H1 (cell line): ENCODE measurements around the gene IL7R. TPM values are rescaled to one million over a fixed set of nuclear protein-coding genes. Genes with fewer than 3 reads are reported as not detected.

Experiments used
- CTCF ChIA-PET: fragments of 300-600 bp; sonication (Branson Sonifier 250); formaldehyde crosslinking; loops from one replicate; lab custom pipeline; 2021; ENCODE audit not compliant: partially characterized antibody; lab: Charles Lee
- POLR2A ChIA-PET: fragments of 300-600 bp; sonication (Branson Sonifier 250); formaldehyde crosslinking; loops from one replicate; lab custom pipeline; 2021; ENCODE audit warnings: inconsistent platforms; ENCODE audit not compliant: partially characterized antibody; lab: Charles Lee
- DNase-seq, 2 experiments: peaks; one replicate each; pipeline versions ENCODE4 v3.0.0 to v3.0.0-alpha.2; 2010 to 2022; ENCODE audit warnings: low spot score in 2 of 2, low read depth in 1 of 2, mixed read lengths in 1 of 2
- FAIRE-seq: peaks from 2 replicates; lab custom pipeline; 2011; peaks lifted over from hg19 to GRCh38; lab: Jason Lieb, UNC
- H2AFZ ChIP-seq: 2 replicates; pipeline ENCODE4 v1.8.1; 2012; ENCODE audit warnings: low read length, inconsistent platforms
- H2AK5ac ChIP-seq: 2 replicates; pipeline ENCODE4 v1.6.1; 2013; ENCODE audit warnings: low read depth, low read length
- H2BK120ac ChIP-seq: replicated peaks from 2 replicates; pipeline ENCODE3; 2013; ENCODE audit warnings: low read depth, low read length, inconsistent platforms
- H2BK12ac ChIP-seq: 2 replicates; pipeline ENCODE4 v1.6.1; 2013; ENCODE audit warnings: low read depth, low read length
- H2BK15ac ChIP-seq: 2 replicates; pipeline ENCODE4 v1.6.1; 2013; ENCODE audit warnings: low read length
- H2BK20ac ChIP-seq: 2 replicates; pipeline ENCODE4 v1.6.1; 2013; ENCODE audit warnings: low read length
- H2BK5ac ChIP-seq: 2 replicates; pipeline ENCODE4 v1.6.1; 2013; ENCODE audit warnings: low read depth, low read length
- H3K14ac ChIP-seq: 2 replicates; pipeline ENCODE4 v1.6.1; 2013; ENCODE audit warnings: inconsistent platforms; ENCODE audit not compliant: insufficient read length
- H3K18ac ChIP-seq: 2 replicates; pipeline ENCODE4 v1.6.1; 2013; ENCODE audit warnings: low read length; ENCODE audit errors: extremely low read depth
- H3K23ac ChIP-seq: 2 replicates; pipeline ENCODE4 v1.6.1; 2013; ENCODE audit warnings: inconsistent platforms; ENCODE audit not compliant: insufficient read length
- H3K23me2 ChIP-seq: 2 replicates; pipeline ENCODE4 v1.6.1; 2013; ENCODE audit warnings: low read depth, low read length
- H3K27ac ChIP-seq: 2 replicates; pipeline ENCODE4 v1.6.1; 2011; ENCODE audit warnings: low read depth, low read length, inconsistent platforms
- H3K27me3 ChIP-seq, 4 experiments: replicated peaks in 1 of 4; 1 replicate in 1 of 4; 2 replicates in 3 of 4; pipeline versions ENCODE4 v1.6.1 to v1.8.1; 2011 to 2013; ENCODE audit warnings: low read length in 3 of 4, mild to moderate bottlenecking in 3 of 4, inconsistent platforms in 2 of 4, mixed read lengths in 2 of 4, moderate library complexity in 1 of 4; ENCODE audit not compliant: control insufficient read depth in 3 of 4, insufficient read depth in 3 of 4; ENCODE audit errors: extremely low read depth in 1 of 4
- H3K36me3 ChIP-seq, 4 experiments: 2 replicates each; pipeline versions ENCODE4 v1.6.1 to v1.8.1; 2011 to 2013; ENCODE audit warnings: mild to moderate bottlenecking in 4 of 4, low read length in 3 of 4, moderate library complexity in 2 of 4, control low read depth in 1 of 4, inconsistent platforms in 1 of 4; ENCODE audit not compliant: insufficient read depth in 4 of 4, control insufficient read depth in 2 of 4
- H3K4ac ChIP-seq: replicated peaks from 2 replicates; pipeline ENCODE3; 2013; ENCODE audit warnings: low read length, low read depth, mixed read lengths, inconsistent platforms; ENCODE audit not compliant: insufficient read length
- H3K4me1 ChIP-seq, 4 experiments: replicated peaks in 1 of 4; 1 replicate in 1 of 4; 2 replicates in 3 of 4; pipeline versions ENCODE4 v1.6.1 to v1.8.1; 2011 to 2013; ENCODE audit warnings: low read length in 3 of 4, inconsistent platforms in 2 of 4, mixed read lengths in 1 of 4; ENCODE audit not compliant: insufficient read depth in 4 of 4, control insufficient read depth in 3 of 4
- H3K4me2 ChIP-seq, 2 experiments: 2 replicates each; pipeline versions ENCODE4 v1.6.1 to v1.8.1; 2011 to 2013; ENCODE audit warnings: low read depth in 2 of 2, low read length in 2 of 2, control low read depth in 1 of 2, inconsistent platforms in 1 of 2, mild to moderate bottlenecking in 1 of 2; ENCODE audit not compliant: insufficient read depth in 1 of 2
- H3K4me3 ChIP-seq, 4 experiments: fragments of 200-600, 300-600 bp in 1 of 4; sonication (generic), shearing (Covaris generic), sonication (Bioruptor Twin) in 1 of 4; 2 replicates each; pipeline versions ENCODE4 v1.5.1 to v1.8.1; 2011 to 2016; ENCODE audit warnings: low read length in 4 of 4, low read depth in 3 of 4, control low read depth in 2 of 4, inconsistent platforms in 2 of 4, mild to moderate bottlenecking in 2 of 4, mixed read lengths in 1 of 4, moderate library complexity in 1 of 4; ENCODE audit not compliant: insufficient read depth in 2 of 4; ENCODE audit errors: extremely low read depth in 1 of 4
- H3K56ac ChIP-seq: replicated peaks from 2 replicates; pipeline ENCODE3; 2013; ENCODE audit warnings: low read depth, mild to moderate bottlenecking, mixed read lengths, low read length, inconsistent platforms; ENCODE audit not compliant: insufficient read length
- H3K79me1 ChIP-seq: 2 replicates; pipeline ENCODE4 v1.6.1; 2013; ENCODE audit warnings: low read depth, low read length, control low read depth
- H3K79me2 ChIP-seq, 2 experiments: 2 replicates each; pipeline versions ENCODE4 v1.6.1 to v1.8.1; 2012 to 2013; ENCODE audit warnings: low read length in 2 of 2, mild to moderate bottlenecking in 2 of 2, inconsistent platforms in 1 of 2; ENCODE audit not compliant: insufficient read depth in 2 of 2, control insufficient read depth in 1 of 2
- H3K9ac ChIP-seq, 4 experiments: replicated peaks in 1 of 4; 1 replicate in 1 of 4; 2 replicates in 3 of 4; pipeline versions ENCODE4 v1.6.1 to v1.8.1; 2011 to 2013; ENCODE audit warnings: low read depth in 3 of 4, low read length in 3 of 4, control low read depth in 2 of 4, mild to moderate bottlenecking in 2 of 4, moderate library complexity in 2 of 4, inconsistent platforms in 1 of 4; ENCODE audit errors: extremely low read depth in 1 of 4
- H3K9me3 ChIP-seq, 2 experiments: 2 replicates each; pipeline versions ENCODE4 v1.6.1 to v1.8.1; 2012 to 2013; ENCODE audit warnings: mild to moderate bottlenecking in 2 of 2, moderate library complexity in 2 of 2, control low read depth in 1 of 2, inconsistent platforms in 1 of 2, low read depth in 1 of 2, low read length in 1 of 2, mixed read lengths in 1 of 2; ENCODE audit not compliant: insufficient read depth in 2 of 2
- H4K20me1 ChIP-seq, 2 experiments: replicated peaks in 1 of 2; 2 replicates each; pipeline versions ENCODE3 to v1.8.1; 2011 to 2013; ENCODE audit warnings: inconsistent platforms in 2 of 2, low read length in 2 of 2, mild to moderate bottlenecking in 1 of 2; ENCODE audit not compliant: insufficient read depth in 2 of 2, control insufficient read depth in 1 of 2
- H4K5ac ChIP-seq: 2 replicates; pipeline ENCODE4 v1.6.1; 2013; ENCODE audit warnings: low read length, low read depth, mixed read lengths, inconsistent platforms; ENCODE audit not compliant: insufficient read length
- H4K8ac ChIP-seq: 2 replicates; pipeline ENCODE4 v1.8.0; 2013; ENCODE audit warnings: mild to moderate bottlenecking, moderate library complexity, low read length, inconsistent platforms; ENCODE audit not compliant: insufficient read depth; ENCODE audit errors: extremely low read depth
- H4K91ac ChIP-seq: replicated peaks from 2 replicates; pipeline ENCODE3; 2013; ENCODE audit warnings: low read length, mixed read lengths, inconsistent platforms; ENCODE audit not compliant: insufficient read length
- CTBP2 ChIP-seq: IDR thresholded peaks from 2 replicates; pipeline ENCODE4 v1.7.0; 2011; ENCODE audit warnings: borderline replicate concordance, mild to moderate bottlenecking, moderate library complexity, mixed read lengths, low read length; ENCODE audit not compliant: insufficient read depth, insufficient read length
- EGR1 ChIP-seq: IDR thresholded peaks from 2 replicates; pipeline ENCODE4 v1.6.1; 2011; ENCODE audit warnings: low read depth, low read length, borderline replicate concordance
- PHF8 ChIP-seq: fragments of 200-600 bp; sonication (generic); conservative IDR thresholded peaks from 2 replicates; pipeline ENCODE4 v1.7.1; 2012; ENCODE audit warnings: low read depth, mild to moderate bottlenecking, inconsistent platforms, low read length, moderate library complexity
- POLR2A ChIP-seq, 2 experiments: IDR thresholded peaks; 1 replicate in 1 of 2; 2 replicates in 1 of 2; pipeline ENCODE4 v1.6.1; 2011; ENCODE audit warnings: low read depth in 2 of 2, low read length in 2 of 2, mild to moderate bottlenecking in 2 of 2; ENCODE audit errors: control extremely low read depth in 1 of 2
- RXRA ChIP-seq: IDR thresholded peaks from 2 replicates; pipeline ENCODE4 v1.6.1; 2011; ENCODE audit warnings: low read depth, mild to moderate bottlenecking, low read length, moderate library complexity; ENCODE audit not compliant: insufficient read depth
- SAP30 ChIP-seq: fragments of 300-600 bp; sonication (generic); IDR thresholded peaks from 2 replicates; pipeline ENCODE4 v1.7.1; 2012; ENCODE audit warnings: low read length, moderate library complexity, mild to moderate bottlenecking, inconsistent platforms; ENCODE audit not compliant: insufficient read depth, insufficient replicate concordance
- SP4 ChIP-seq: IDR thresholded peaks from 2 replicates; pipeline ENCODE4 v1.6.1; 2012; ENCODE audit warnings: low read length, inconsistent platforms
- WGBS, 2 experiments: shearing (Covaris generic) in 1 of 2; methylation state at CpG; one replicate each; pipeline versions ENCODE4 v1.1.6 to v1.1.7; 2013 to 2015; ENCODE audit warnings: low lambda C conversion rate in 2 of 2, mixed read lengths in 2 of 2, inconsistent platforms in 1 of 2, low coverage in 1 of 2, missing lambda C conversion rate in 1 of 2; ENCODE audit not compliant: insufficient replicate concordance in 2 of 2, insufficient coverage in 1 of 2, insufficient read length in 1 of 2; ENCODE audit errors: extremely low coverage in 1 of 2, missing lambda C conversion rate in 1 of 2; 5-methylcytosine and 5-hydroxymethylcytosine counted together
- polyA plus RNA-seq, 7 experiments: library from polyadenylated mRNA; depleted of rRNA in 3 of 7; stranded (reverse) in 5 of 7; unstranded in 2 of 7; fragments of >200 nt in 5 of 7; fragments of 200-250 nt in 2 of 7; gene quantifications; 1 replicate in 5 of 7; 2 replicates in 1 of 7; 4 replicates in 1 of 7; pipeline versions ENCODE4 v1.2.1 to v1.2.3, GENCODE V29; 2011 to 2013; ENCODE audit warnings: missing spikeins in 2 of 7, mixed read lengths in 2 of 7
- total RNA-seq: library from RNA; stranded (reverse); fragmentation: NEBNext Ultra II Directional; extraction: Animal tissue kit (Norgen Biotek cat#: 25700); gene quantifications from 2 replicates; pipeline ENCODE4 v1.2.1, GENCODE V29; 2021
- TF ChIP-seq, protein P1 (sequence below): IDR thresholded peaks from 2 replicates; pipeline ENCODE4 v1.6.1; 2011; ENCODE audit warnings: low read length, improper control_type of control experiment
- TF ChIP-seq, protein P2 (sequence below), 3 experiments: IDR thresholded peaks; 1 replicate in 2 of 3; 2 replicates in 1 of 3; pipeline versions ENCODE4 v1.5.1 to v1.6.1; 2011; ENCODE audit warnings: low read length in 3 of 3, mild to moderate bottlenecking in 3 of 3, inconsistent platforms in 2 of 3, low read depth in 1 of 3, moderate library complexity in 1 of 3; ENCODE audit not compliant: insufficient read depth in 1 of 3; ENCODE audit errors: control extremely low read depth in 1 of 3

Gene IL7R
- total and polyA plus RNA-seq, 2 of the 8 experiments (the other 6 are each of a cell fraction or from before 2014, with no cell fraction given) = not detected

DNA sequence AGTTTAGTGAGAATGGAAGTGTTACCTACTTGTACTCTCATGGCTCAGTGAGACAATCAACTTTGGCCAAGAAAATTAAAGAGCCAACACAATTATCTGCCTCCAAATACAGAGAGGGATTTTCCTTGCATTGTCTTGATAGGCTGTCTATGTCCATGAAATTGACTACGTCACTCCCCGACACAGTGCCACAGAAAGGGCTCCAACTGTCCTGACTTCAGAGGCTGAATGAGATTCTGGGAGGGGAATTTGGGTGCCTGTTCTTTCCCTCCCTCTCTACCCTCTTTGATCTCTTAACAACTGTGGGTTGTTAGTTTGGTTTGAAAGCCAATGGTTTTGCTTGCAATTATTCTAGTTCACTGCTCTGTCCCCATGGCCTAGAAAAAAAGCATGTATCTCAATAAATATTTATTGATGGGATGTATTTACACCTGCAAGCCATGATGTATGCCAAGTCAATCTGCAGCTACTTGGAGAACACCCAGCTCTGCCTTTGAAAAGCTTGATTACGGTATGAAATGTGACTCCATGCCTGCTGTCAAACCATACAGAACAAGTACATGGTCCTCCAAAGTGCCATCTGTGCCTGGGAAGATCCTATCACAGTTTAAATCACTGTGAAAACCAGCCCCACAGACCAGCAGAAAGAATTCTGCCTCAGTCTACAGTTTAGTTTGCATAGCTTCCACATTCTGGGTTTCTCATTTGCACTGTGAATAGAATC lies 44.4 kb downstream of the IL7R start:
- ChIA-PET POLR2A (no interaction called here), CTCF (interaction anchor here (1.1 kb wide), 1 partner anchor 24 kb away, joined by 3 read pairs; no protein-coding TSS in a partner anchor)
- Histone ChIP-seq H2BK20ac (no peak overlapping the region), H3K23ac (no peak overlapping the region), H3K23me2 (no peaks in the 10 kb centered on the region), H3K18ac (no peak overlapping the region), H4K20me1 (no peaks in the 10 kb centered on the region), H2BK5ac (no peak overlapping the region), H3K4me1 (no peaks in the 10 kb centered on the region; a peak in 1 of 7 replicates), H3K4me2 (no peak overlapping the region), H2BK15ac (no peak overlapping the region), H2AK5ac (no peak overlapping the region), H2BK12ac (no peak overlapping the region), H3K36me3 (no peaks in the 10 kb centered on the region), H4K91ac (no peak overlapping the region), H4K8ac (no peak overlapping the region), H3K79me1 (no peaks in the 10 kb centered on the region), H2AFZ (no peak overlapping the region), H3K9ac (no peak overlapping the region), H3K79me2 (no peaks in the 10 kb centered on the region), H3K9me3 (no peaks in the 10 kb centered on the region), H3K4me3 (no peak overlapping the region), H3K27me3 (no peaks in the 10 kb centered on the region), H3K56ac (no peak overlapping the region), H3K27ac (no peak overlapping the region), H3K14ac (no peak overlapping the region), H4K5ac (no peak overlapping the region), H3K4ac (no peak overlapping the region), H2BK120ac (no peak overlapping the region)
- 91% methylated on average over 3 of the region's 3 CpGs; no CpG with 5 or more reads in 1 of the 2 experiments for WGBS, 2 experiments
- DNase-seq (no peak), FAIRE-seq (no peak)
- TF ChIP-seq, protein P1, sequence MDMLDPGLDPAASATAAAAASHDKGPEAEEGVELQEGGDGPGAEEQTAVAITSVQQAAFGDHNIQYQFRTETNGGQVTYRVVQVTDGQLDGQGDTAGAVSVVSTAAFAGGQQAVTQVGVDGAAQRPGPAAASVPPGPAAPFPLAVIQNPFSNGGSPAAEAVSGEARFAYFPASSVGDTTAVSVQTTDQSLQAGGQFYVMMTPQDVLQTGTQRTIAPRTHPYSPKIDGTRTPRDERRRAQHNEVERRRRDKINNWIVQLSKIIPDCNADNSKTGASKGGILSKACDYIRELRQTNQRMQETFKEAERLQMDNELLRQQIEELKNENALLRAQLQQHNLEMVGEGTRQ = no peak
- TF ChIP-seq CTBP2 (no peak), SP4 (no peak), PHF8 (no peak), RXRA (no peak), EGR1 (no peak), POLR2A (IDR thresholded peaks at IDR 0.05; ENCODE audit: control extremely low read depth in 1 of 2, low read depth in 2 of 2, low read length in 2 of 2) (no peak), SAP30 (no peak)
- TF ChIP-seq, protein P2, sequence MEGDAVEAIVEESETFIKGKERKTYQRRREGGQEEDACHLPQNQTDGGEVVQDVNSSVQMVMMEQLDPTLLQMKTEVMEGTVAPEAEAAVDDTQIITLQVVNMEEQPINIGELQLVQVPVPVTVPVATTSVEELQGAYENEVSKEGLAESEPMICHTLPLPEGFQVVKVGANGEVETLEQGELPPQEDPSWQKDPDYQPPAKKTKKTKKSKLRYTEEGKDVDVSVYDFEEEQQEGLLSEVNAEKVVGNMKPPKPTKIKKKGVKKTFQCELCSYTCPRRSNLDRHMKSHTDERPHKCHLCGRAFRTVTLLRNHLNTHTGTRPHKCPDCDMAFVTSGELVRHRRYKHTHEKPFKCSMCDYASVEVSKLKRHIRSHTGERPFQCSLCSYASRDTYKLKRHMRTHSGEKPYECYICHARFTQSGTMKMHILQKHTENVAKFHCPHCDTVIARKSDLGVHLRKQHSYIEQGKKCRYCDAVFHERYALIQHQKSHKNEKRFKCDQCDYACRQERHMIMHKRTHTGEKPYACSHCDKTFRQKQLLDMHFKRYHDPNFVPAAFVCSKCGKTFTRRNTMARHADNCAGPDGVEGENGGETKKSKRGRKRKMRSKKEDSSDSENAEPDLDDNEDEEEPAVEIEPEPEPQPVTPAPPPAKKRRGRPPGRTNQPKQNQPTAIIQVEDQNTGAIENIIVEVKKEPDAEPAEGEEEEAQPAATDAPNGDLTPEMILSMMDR (IDR thresholded peaks at IDR 0.05; ENCODE audit: control extremely low read depth in 1 of 3, insufficient read depth in 1 of 3, low read depth in 1 of 3, low read length in 3 of 3) = no peak
